Esophagus squamous epithelium (tissue), 4 donors: ENCODE results near the gene ENHO.

Source experiments
- POLR2A ChIP-seq, 4 donors: fragments of 450-650 bp; IDR thresholded peaks; one replicate each; pipeline ENCODE4 v1.6.1; 2017; ENCODE audit warnings: antibody characterized with exemption in 4 of 4, mild to moderate bottlenecking in 4 of 4, moderate library complexity in 3 of 4
- TF ChIP-seq, protein P1 (sequence below), 6 experiments: fragments of 450-650 bp in 4 of 6; fragments of 200-600 bp in 2 of 6; sonication (generic) in 2 of 6; IDR thresholded peaks; one replicate each; pipeline ENCODE4 v1.5.1; 2016 to 2019; ENCODE audit warnings: antibody characterized with exemption in 6 of 6, mild to moderate bottlenecking in 4 of 6, moderate library complexity in 4 of 6

DNA sequence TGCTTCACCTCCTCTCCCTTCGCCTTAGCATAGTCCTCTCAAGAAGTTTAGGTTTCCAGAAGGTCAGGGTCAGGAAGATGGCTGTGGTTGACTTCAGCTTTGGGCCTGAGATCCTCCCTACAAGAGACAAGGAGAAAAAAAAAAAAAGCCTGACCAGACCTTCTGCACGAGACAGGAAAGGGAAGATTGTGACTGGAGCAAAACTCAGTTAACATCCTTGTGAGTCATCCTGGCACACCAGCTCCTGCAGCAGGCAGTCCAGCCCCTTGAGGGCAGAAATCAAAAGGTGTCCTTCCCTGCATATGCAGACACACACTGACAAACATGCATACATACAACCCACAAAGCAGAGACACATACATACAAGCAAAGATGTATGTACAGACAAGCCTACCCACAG, 18.0 kb upstream of the ENHO start:
- TF ChIP-seq, protein P1, sequence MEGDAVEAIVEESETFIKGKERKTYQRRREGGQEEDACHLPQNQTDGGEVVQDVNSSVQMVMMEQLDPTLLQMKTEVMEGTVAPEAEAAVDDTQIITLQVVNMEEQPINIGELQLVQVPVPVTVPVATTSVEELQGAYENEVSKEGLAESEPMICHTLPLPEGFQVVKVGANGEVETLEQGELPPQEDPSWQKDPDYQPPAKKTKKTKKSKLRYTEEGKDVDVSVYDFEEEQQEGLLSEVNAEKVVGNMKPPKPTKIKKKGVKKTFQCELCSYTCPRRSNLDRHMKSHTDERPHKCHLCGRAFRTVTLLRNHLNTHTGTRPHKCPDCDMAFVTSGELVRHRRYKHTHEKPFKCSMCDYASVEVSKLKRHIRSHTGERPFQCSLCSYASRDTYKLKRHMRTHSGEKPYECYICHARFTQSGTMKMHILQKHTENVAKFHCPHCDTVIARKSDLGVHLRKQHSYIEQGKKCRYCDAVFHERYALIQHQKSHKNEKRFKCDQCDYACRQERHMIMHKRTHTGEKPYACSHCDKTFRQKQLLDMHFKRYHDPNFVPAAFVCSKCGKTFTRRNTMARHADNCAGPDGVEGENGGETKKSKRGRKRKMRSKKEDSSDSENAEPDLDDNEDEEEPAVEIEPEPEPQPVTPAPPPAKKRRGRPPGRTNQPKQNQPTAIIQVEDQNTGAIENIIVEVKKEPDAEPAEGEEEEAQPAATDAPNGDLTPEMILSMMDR (IDR thresholded peaks at IDR 0.05) = no peak
- TF ChIP-seq POLR2A (IDR thresholded peaks at IDR 0.05) = no peak
